ENCODE measurements around the gene RANBP17.
"Not testable (repeated sequence)": the region's sequence is repeated elsewhere in the genome, so short reads cannot be mapped to it uniquely, and the experiment has no call there.

The RANBP17 gene

DNA sequence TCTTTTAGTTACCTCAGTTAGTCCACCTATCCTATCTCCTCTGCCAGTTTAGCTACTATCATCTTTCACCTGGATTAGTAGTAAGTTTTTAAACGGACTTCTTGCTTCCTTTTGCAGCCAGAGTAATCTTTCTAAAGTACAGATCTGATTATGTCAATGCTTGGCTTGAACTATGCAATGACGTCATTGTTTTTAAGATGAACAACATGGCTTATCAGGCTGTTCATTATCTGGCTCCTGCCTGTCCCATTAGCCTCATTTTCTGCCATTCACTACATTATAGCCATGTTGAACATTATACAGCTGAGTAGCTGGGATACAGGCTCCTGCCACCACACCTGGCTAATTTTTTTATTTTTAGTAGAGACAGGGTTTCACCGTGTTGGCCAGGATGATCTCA, 98.7 kb downstream of the RANBP17 start:
- no peak for DNase-seq

DNA sequence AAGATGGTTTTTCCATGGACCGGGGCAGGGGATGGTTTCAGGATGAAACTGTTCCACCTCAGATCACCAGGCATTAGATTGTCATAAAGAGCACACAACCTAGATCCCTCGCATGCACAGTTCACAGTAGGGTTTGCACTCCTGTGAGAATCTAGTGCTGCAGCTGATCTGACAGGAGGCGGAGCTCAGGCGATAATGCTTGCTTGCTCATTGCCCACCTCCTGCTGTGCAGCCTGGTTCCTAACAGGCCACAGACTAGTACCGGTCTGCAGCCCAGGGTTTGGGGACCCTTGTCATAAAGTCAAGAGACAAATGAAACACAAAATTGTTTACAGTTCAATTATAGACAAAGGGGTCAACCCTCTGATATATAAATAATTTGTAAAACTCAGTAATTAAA, 101.7 kb downstream of the RANBP17 start:
- DNase-seq, result no peak

DNA sequence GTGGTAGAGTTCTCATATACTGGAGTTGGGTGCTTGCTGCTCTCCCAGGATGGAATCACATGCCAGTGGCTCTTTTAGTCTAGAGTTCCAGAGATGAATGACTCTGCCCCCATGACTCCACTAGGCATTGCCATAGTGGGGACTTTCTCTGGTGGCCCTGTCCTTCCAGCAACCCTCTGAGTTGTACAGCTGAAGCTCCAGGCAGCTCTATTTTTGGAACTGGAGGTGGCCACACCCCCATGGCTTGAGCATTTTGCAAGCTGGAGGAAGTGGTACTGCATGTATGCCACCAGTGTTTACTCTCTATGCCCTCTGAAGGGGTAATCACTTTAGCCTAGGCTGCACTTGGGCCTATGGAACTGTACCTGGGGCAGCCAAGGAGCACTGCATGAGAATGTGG, 112.6 kb downstream of the RANBP17 start:
- DNase-seq, result no peak

DNA sequence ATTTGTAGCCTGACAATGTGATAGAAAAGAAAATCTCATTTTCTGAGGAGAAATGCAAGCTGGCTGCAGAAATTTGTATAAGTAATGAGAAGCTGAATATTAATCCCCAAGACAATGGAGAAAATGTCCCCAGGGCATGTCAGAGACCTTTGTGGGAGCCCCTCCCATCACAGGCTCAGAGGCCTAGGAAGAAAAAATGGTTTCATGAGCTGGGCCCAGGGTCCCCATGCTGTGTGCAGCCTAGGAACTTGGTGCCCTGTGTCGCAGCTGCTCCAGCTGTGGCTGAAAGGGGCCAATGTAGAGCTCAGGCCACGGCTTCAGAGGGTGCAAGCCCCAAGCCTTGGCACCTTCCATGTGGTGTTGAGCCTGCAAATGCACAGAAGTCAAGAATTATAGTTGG, 118.4 kb downstream of the RANBP17 start:
- DNase-seq, result not testable (repeated sequence)

DNA sequence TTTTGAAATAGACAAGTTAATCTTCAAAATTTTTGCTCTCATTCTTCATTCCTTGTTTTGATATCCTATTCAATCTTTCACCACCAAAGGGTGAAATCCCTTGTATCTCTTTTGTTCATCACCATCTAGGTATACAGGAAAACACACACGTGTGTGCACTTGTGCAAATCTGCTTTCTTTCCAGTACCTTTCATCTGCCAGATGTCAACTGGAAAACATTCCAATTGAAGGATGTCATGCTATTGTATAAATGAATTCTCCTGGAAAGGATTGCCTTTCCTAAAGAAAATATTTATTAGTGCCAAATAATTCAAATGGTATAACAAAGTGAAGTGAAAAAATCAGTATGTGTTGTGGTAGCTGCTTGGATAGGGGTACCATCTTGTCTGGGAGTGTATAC, 123.7 kb downstream of the RANBP17 start:
- no peak for DNase-seq

DNA sequence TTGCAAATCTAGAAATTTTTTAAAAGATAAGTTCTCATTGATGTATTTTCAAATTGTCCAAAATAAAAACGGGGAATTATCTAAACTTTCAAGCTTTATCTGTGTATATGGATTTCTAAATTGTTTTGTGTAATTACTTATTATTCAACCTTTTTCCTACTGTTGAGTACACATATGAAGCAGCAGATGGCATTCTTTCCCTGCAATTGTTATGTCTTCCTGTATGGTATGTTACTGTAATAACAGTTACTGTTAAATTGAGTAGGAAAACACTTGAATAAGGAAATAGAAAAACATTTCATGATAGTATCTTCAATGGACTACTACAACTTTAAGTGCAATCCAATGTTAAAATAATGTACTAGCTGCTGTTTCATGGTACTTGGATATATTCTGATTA, 124.8 kb downstream of the RANBP17 start:
- DNase-seq, result no peak

DNA sequence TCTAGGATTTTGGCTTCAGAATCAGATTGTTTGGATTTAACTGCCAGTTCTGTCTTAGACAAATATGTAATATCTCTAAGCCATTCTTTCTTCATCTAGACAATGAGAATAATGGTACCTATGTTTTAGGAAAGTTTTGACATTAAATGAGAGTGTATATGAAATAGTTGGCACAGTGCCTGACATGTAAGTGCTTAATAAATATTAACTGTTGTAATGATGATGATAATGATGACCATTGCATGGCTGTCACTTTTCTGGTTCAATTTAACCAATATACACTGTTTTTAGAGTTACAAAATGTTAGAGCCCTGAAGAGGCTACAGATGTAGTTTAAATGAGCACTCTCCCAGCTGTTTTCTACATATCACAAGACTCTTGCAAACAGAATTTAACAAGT, 131.7 kb downstream of the RANBP17 start:
- no peak for DNase-seq

DNA sequence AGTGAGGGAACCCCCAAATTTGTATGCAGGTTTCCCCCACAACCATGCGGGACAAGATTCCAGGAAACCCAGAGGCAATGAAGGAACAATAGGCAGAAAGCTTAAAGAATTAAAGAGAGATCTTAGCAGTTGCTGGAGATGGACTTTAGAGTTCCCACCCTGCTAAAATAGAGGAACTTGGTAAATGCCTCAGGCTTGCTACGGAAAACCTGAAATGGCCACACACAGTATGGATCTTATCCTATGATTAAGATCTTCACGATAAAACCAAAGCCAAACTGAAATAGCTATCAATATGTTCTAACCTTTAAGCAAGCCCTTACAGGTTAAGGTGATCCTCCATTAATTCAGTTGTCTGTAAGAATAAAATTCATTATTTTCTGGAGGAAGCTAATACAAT, 148.3 kb downstream of the RANBP17 start:
- DNase-seq, result no peak

DNA sequence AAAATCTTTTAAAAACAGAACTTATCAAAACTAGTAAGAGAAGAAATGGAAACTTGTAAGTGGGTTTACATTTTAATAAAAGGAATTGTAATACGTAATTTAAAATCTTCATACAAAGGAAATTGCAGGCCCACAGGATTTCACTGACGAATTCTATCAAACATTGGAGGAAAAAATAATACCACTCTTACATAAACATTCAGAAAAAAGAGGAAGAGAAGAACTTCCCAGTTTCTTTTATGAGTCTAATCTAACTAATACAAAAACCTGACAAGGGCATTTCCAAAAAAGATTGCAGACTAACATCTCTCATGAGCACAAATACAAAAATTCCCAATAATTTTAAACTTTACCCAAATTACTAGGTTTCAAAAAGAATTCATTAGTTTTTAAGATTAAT, 149.0 kb downstream of the RANBP17 start:
- DNase-seq, result no peak

DNA sequence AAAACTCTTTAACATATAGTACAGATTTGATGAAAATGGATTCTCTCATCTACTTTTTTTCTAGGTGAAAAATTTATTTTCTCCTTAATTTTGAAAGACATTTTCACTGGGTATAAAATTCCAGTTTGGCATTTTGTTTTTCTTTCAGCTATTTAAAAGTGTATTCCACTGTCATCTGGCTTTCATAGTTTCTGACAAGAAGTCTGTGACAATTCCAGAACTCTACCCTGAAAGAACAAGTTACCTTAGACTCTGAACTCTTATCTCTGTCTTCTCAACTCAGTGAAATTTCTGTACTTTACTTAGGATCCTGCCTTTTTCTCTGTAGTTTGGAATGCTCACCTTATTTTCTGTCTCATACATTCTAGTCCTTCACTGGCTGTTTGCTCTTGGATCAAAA, 161.7 kb downstream of the RANBP17 start:
- DNase-seq, result no peak

DNA sequence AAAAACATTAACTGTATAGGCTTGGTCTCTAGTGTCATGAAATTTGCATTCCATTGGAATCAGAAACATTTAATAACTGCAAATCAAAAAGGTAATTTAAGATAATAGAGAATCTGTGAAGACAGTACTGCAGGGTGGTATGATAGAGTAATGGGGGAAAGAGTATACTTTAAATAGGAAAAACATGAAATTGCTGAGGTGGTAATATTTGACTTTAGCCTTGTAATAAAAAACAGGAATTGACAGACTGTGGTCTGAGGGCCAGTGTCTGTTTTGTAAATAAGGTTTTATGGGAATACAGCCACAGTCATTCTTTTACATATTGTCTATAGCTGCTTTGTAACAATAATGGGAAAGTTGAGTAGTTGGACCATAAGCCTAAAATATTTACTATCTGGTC, 162.3 kb downstream of the RANBP17 start:
- no peak for DNase-seq

DNA sequence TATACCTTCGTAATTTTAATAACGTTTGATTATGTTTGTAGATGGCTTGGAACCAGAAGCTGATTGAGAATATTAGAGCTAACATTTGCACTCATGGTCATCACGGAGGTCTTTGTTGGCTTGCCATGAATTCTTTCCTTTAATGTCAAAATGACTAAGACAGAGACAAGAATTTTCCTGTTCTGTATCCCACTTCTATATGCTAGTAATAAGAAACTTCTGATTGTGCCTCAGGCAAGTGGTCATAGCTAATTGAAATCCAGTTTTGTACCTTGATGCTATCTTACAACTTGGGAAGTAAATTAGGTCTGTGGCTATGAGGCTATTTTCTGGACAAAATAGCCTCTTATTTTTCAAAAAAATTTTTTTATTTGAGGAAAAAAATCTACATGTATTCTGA, 167.6 kb downstream of the RANBP17 start:
- no peak for DNase-seq

DNA sequence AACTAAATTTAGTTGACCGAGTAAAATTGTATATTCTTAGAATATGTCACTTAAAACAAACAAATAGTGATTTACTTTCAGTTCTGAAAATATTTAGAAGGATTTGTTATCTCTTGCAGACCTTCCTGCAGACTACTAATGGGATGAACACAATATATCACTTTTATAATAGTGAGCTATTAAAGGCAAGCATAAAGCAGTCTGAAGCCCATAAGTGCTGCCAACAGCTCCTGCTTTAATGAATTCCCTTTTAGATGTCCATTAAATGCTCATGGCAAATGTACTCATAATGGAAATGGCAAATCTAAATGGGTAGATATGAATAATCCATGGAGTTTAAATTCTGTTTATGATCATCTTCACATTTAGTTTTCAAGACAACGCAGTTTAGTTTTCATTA, 170.2 kb downstream of the RANBP17 start:
- no peak for DNase-seq

DNA sequence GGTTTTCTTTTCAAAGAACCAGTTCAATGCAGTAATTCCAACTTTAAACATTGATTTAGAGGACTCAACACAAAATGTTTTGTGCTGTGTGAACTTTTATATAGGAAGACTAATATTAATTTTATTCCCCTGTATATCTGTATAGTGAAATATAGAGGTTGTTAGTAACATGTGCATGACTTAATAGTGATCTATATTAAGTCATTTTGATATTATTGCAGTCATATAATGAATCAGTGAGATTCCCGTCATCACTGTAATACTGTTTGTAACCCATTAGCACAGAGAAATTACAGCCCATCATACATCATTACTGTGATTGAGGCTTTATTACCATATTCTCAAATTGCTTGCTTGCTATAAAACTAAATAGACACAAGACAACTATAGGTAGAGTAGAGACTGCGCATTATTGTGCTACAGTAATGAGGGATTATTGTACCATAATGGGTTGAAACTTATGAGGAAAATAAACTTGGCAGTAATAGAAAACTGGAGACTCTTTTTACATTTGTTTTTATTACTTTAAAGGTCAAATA, 170.7 kb downstream of the RANBP17 start:
- no peak for DNase-seq

DNA sequence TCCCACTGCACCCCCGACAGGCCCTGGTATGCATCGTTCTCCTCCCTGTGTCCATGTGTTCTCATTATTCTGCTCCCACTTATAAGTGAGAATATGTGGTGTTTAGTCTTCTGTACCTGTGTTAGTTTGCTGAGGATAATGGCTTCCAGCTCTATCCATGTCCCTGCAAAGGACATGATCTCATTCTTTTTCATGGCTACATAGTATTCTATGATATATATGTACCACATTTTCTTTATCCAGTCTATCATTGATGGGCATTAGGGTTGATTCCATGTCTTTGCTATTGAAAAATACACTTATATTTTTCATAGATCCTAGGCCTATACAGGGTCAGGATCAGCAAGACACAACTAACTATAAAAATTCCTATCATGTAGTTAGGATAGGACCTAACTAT, 180.1 kb downstream of the RANBP17 start:
- not testable (repeated sequence) for DNase-seq

DNA sequence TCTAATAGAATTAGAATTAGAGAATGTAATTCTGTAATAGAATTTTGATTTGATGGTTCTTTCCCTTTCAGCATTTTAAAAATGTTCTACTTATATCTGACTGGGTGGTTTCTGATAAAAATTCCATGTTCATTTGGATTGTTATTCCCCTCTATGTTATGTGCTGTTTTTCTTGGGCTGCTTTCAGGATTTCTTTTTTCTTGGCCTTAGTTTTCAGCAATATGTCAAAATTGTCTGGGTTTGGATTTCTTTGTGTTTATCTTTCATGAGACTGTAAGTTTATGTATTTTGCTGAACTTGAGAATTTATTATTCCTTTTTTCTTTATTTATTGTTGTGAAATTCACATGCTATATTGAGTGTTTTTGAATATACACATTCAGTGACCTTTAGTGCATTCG, 189.1 kb downstream of the RANBP17 start:
- no peak for DNase-seq

DNA sequence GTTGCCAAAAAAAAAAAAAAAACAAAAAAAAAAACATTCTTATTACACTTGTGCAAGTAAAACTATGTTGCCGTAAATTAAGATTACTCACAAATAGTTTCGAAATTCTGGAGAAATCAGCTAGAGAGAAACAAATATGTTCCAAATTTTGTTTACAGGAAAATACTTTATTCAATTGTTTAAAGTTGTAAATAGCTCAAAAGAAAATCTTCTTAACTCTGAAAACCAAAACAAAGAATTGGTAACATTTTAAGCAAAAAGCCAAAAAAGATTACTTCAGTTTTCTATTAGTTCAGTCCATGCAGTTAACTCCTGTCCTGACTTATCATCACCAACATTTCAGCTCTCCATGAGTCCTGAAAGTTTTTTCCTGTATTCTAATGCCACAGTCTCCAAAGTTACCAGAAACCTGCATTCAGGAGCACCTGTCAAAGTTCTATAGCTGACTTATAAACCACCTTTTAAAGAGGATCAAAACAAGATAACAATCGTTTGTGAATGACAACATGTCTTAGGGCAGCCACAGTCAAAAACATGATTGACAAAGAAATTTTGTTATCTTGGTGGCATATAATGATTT, 194.1 kb downstream of the RANBP17 start:
- DNase-seq, result no peak

DNA sequence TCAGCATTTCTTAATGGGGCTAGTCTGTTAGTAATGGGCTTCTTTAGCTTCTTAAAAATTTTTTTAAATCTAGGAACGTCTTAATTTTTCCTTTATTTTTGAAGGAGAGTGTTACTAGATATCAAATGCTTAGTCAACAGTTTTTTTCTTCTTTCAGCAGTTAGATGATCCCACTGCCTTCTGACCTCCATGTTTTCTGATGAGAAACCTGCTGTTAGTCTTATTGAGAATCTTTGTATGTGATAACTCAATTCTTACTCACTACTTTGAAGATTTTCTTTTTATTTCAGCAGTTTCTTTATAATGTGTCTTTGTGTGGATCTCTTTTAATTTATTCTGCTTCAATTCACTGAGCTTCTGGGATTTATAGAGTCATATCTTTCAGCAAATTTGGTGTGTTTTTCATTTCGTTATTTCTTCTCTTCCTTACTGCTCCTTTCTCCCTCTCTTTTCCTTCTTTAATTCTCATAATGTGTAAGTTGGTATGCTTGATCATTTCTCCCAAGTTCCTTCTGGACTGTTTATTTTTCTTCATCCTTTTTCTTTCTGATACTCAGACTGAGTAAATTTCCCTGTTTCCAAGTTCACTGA, 205.8 kb downstream of the RANBP17 start:
- no peak for DNase-seq

DNA sequence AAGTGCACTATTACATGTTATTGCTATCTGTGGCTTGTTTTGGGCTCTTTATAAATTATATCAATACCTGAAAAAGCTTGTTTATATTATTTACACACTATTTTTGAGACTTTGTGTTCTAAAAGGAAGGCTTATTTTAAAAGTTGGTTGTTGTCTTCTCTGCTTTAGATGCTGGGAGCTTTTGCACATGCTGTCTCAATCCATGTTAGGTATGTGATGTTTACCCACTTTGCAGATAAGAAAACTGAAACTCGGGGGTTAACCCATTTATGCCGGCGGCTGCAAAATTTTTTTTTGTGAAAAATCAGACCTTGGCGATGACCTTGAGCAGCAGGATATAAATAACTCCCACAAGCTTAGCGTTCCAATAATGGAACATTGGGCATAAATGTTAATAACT, 212.9 kb downstream of the RANBP17 start:
- DNase-seq, result no peak

DNA sequence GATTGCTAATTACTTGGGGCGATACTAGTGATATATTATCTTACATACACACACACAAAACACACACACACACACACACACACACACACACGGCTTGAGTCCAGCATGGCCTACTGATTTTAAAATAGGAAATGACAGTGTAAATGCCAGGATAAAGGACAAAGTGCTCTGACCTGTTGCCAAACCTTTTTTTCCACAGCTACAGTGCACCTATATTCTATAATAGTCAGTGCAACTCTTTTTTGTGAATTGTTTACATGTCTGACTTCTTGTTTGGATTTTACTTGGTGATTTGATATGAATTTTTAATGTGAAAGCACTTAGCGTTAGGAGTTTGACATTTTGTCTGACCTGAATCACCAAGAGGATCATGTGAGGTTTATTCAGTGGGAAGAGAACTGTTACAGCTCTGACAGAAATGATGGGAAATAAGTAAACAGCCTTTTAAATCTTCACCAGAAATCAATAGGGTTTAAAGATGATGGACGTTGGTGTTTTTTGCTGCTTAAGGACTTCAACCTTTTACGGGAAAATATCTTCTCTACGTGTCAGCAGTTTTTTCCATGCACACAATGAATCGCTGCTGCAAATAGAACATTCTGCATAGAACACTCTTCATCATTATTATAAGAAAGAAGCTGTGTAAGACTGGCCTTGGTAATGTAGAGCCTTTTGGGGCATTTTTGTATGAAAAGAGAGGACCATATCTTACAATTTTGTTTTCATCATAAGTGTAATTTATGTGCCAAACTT, 218.5 kb downstream of the RANBP17 start:
- no peak for DNase-seq

DNA sequence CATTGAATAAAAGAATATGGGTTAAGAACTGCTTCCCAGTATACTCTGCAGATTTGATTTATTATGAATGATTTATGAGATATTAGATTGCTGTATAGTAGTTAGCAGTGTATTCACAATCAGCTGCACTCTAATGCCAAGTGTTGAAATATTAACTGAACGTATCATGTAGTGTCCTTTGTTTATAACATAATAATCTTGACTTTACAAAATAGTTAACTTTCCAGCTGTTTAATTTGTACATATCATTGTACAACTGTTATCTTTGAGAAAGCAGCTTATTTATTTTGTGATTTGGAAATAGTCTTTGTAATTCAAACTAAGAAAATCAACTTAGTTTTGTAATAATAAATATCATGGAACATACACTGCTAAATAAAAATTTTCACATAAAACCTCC, 219.5 kb downstream of the RANBP17 start:
- DNase-seq, result no peak

DNA sequence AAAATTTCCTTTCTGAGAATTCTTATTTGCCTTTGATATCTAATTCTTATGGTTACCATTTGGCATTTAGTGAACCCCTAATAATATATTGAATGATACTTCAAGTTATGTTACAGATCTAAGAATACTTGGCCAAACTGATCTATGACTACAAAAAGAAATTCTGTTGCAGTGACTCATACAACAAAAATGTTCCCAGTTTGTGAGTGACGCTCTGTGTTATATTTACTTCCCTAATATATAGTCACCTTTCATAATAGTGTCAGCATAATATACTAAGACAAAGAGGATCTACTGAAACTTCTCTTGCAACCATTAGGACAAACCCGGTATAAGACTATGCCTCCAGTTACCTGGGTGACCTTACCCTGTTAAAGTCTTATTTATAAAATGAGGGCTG, 230.4 kb downstream of the RANBP17 start:
- DNase-seq, result no peak

DNA sequence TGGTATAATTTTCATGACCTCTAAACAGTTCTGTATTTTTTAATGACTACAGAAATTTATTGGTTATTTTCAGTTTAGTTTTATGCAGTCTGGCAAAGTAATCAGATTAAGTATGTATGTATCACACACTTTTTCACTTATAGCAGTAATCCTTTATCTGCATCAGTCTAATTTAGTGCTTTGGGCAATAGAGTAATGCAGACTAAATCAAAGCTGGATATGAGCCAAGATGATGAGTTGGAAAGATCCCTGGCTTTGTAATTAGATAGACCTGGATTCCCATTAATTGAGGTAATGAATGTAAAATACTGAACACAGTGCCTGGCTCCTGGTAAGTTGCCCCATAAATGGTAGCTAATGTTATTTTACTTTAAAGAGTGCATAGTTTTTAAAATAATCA, 231.8 kb downstream of the RANBP17 start:
- no peak for DNase-seq

DNA sequence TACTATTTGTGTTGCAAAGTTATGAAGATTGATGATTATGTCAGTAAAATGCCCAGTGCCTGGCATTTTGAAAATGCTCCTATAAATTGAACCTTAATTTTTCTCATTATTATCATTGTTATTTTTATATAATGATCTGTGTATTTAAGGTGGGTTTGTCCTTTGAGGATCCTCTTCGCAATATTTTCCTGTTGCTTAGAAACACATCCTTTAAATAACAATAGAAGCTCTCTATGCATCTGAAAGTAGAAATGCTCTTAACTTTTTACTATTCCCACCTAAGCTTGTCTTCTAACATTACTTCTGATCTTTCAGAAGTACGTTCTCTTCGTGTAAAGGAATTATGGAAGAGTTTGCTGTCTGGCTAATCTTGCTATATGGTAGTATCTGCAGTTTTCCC, 232.5 kb downstream of the RANBP17 start:
- DNase-seq, result no peak
